HG03571 (cell line): ENCODE results near the gene TMEM119.

Experiments used
- ATAC-seq: cut with Tn5 transposase; IDR thresholded peaks from one replicate; pipeline ENCODE4 v1.9.1; 2021; ENCODE audit not compliant: unreplicated experiment

TMEM119 gene

DNA sequence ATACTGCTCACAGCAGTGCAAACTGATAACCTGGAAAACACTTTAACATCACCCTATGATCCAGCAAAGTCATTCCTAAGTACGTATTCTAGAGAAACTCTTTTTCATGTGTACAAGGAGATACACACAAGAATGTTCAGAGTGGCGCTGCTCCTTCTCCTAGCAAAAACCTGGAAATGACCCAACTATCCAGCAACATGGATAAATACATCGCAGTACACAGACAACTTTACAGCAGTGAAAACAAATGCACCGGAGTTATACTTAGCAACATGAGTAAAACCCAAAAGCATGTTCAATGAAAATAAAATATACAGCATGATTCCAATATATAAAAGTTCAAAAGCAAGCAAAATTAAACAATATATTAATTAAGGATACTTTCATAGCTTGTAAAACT is 55.6 kb downstream of the TMEM119 start:
- no peak for ATAC-seq
